ENCODE results near the gene TYMP. TPM values are rescaled to one million over a fixed set of nuclear protein-coding genes. Genes with fewer than 3 reads are reported as not detected.

The TYMP gene
- total RNA-seq, 2 donors from 2014 or later: 71.5 to 101 TPM

GRCh38 chr22:50556703-50557102 lies 26.9 kb upstream of the TYMP start:
- ATAC-seq (replicated peaks in 1 of 2) (no peak), DNase-seq (no peak)
- Mint-ChIP-seq H3K27ac (no peak overlapping the region), H3K36me3 (ENCODE audit: insufficient read depth in 2 of 2) (no peaks in the 10 kb centered on the region), H3K27me3 (ENCODE audit: low read depth) (no peaks in the 10 kb centered on the region), H3K9me3 (no peaks in the 10 kb centered on the region), H3K4me3 (no peak overlapping the region), H3K4me1 (ENCODE audit: low read depth) (peaks cover 10% of the 10 kb centered on the region)

GRCh38 chr22:50553310-50553709 lies 23.5 kb upstream of the TYMP start:
- no peak for ATAC-seq (replicated peaks in 1 of 2)
- H3K27ac Mint-ChIP-seq: no peak overlapping the region

GRCh38 chr22:50551160-50551752 lies 21.4 kb upstream of the TYMP start:
- no peaks in the 10 kb centered on the region for H3K9me3 Mint-ChIP-seq
- DNase-seq: no peak
- no peaks in the 10 kb centered on the region for H3K27me3 Mint-ChIP-seq (ENCODE audit: low read depth)
- H3K4me3 Mint-ChIP-seq: no peak overlapping the region
- H3K36me3 Mint-ChIP-seq (ENCODE audit: insufficient read depth in 2 of 2): peaks cover 0 to 7% of the 10 kb centered on the region in 2 donors
- ATAC-seq (replicated peaks in 1 of 2): no peak
- H3K27ac Mint-ChIP-seq: no peak overlapping the region
- peaks cover 17% of the 10 kb centered on the region for H3K4me1 Mint-ChIP-seq (ENCODE audit: low read depth)

More at GRCh38 chr22:50553310-50553709, 23.5 kb upstream of the TYMP start:
- no peaks in the 10 kb centered on the region for H3K9me3 Mint-ChIP-seq
- H3K27me3 Mint-ChIP-seq (ENCODE audit: low read depth): no peaks in the 10 kb centered on the region
- DNase-seq: no peak
- no peak overlapping the region for H3K4me3 Mint-ChIP-seq
- peaks cover 17% of the 10 kb centered on the region for H3K4me1 Mint-ChIP-seq (ENCODE audit: low read depth)
- peaks cover 0 to 7% of the 10 kb centered on the region in 2 donors for H3K36me3 Mint-ChIP-seq (ENCODE audit: insufficient read depth in 2 of 2)

DNA sequence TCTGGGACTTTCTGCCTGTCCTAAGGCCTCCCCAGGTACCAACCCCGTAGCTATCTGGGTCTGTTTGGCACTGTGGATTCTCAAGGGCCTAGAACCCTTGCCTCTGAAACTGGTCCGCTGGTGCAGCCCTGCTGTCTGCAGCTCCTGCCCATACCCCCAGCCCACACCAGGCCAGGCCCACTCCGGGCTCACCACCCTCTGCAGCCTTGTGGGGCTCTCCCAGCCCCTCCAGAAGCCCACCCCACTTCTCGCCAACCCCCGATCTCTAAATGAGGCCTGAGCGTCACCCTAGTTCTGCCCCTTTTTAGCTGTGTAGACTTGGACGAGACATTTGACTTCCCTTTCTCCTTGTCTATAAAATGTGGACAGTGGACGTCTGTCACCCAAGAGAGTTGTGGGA lies 20.6 kb upstream of the TYMP start:
- ATAC-seq (replicated peaks in 1 of 2): no peak
- no peaks in the 10 kb centered on the region for H3K27me3 Mint-ChIP-seq (ENCODE audit: low read depth)
- H3K4me1 Mint-ChIP-seq (ENCODE audit: low read depth): peaks cover 26% of the 10 kb centered on the region
- DNase-seq: no peak
- H3K36me3 Mint-ChIP-seq (ENCODE audit: insufficient read depth in 2 of 2): peaks cover 0 to 7% of the 10 kb centered on the region in 2 donors
- no peaks in the 10 kb centered on the region for H3K9me3 Mint-ChIP-seq
- peak overlapping the region; percentile 73 to 75 for H3K4me3 Mint-ChIP-seq
- H3K27ac Mint-ChIP-seq: peak overlapping the region; percentile 56

- DNase-seq: peak in 1 of 2 donors; percentile 49
- Mint-ChIP-seq H3K36me3 (ENCODE audit: insufficient read depth in 2 of 2) (peaks cover 0 to 7% of the 10 kb centered on the region in 2 donors), H3K27me3 (ENCODE audit: low read depth) (no peaks in the 10 kb centered on the region), H3K9me3 (no peaks in the 10 kb centered on the region), H3K4me1 (ENCODE audit: low read depth) (peaks cover 36% of the 10 kb centered on the region), H3K4me3 (peak overlapping the region; percentile 85 to 91), H3K27ac (peak overlapping the region; percentile 87)
- ATAC-seq (replicated peaks in 1 of 2): peak; percentile 2 to 5
Observed at GRCh38 chr22:50548921-50549790, 19.3 kb upstream of the TYMP start.

GRCh38 chr22:50548040-50548920 lies 18.5 kb upstream of the TYMP start:
- DNase-seq: peak; percentile 70 to 76
- no peaks in the 10 kb centered on the region for H3K9me3 Mint-ChIP-seq
- H3K4me1 Mint-ChIP-seq (ENCODE audit: low read depth): peaks cover 36% of the 10 kb centered on the region
- peak; percentile 32 to 42 for ATAC-seq (replicated peaks in 1 of 2)
- peak overlapping the region; percentile 51 for H3K27ac Mint-ChIP-seq
- no peaks in the 10 kb centered on the region for H3K27me3 Mint-ChIP-seq (ENCODE audit: low read depth)
- H3K36me3 Mint-ChIP-seq (ENCODE audit: insufficient read depth in 2 of 2): peaks cover 0 to 7% of the 10 kb centered on the region in 2 donors
- H3K4me3 Mint-ChIP-seq: peak overlapping the region; percentile 77 to 86

DNA sequence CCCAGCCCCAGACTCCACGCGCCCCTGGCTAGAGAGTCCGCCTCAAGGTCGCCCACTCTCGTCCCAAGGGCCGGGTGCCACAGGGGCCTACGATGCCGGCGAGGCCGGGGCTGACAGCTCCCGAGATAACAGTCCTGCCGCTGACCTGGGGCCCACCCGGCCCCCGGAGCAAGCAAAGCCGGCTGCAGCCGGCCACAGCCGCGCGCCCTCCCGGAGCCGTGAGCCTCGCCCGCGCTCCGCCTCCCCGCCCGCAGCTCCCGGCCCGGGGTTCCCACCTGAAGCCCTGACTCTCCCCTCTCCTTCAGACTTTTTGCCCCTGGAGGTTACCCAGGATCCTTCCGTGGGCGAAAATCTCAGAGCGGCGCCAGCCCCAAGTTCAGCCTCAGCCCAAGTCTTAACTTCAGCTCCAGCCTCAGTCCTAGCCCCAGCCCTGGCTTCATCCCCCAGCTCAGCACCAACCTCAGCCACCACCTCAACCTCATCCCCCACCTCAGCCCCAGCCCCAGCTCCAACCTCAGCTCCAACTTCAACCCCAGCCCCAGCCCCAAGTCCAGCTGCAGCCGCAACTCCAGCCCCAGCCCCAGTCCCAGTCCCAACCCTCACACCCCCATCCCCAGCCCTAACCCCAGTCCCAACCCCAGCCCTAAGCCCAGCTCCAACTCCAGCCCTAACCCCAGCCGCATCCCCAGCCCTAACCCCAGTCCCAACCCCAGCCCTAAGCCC lies 17.6 kb upstream of the TYMP start:
- no peaks in the 10 kb centered on the region for H3K27me3 Mint-ChIP-seq (ENCODE audit: low read depth)
- H3K4me1 Mint-ChIP-seq (ENCODE audit: low read depth): peaks cover 40% of the 10 kb centered on the region
- H3K4me3 Mint-ChIP-seq: peak overlapping the region; percentile 79 to 86
- H3K36me3 Mint-ChIP-seq (ENCODE audit: insufficient read depth in 2 of 2): peaks cover 3 to 10% of the 10 kb centered on the region in 2 donors
- H3K27ac Mint-ChIP-seq: peak overlapping the region; percentile 64
- peaks cover 2% of the 10 kb centered on the region in 2 donors for H3K9me3 Mint-ChIP-seq
- ATAC-seq (replicated peaks in 1 of 2) (peak in 1 of 2 donors; percentile 1), DNase-seq (no peak)

DNA sequence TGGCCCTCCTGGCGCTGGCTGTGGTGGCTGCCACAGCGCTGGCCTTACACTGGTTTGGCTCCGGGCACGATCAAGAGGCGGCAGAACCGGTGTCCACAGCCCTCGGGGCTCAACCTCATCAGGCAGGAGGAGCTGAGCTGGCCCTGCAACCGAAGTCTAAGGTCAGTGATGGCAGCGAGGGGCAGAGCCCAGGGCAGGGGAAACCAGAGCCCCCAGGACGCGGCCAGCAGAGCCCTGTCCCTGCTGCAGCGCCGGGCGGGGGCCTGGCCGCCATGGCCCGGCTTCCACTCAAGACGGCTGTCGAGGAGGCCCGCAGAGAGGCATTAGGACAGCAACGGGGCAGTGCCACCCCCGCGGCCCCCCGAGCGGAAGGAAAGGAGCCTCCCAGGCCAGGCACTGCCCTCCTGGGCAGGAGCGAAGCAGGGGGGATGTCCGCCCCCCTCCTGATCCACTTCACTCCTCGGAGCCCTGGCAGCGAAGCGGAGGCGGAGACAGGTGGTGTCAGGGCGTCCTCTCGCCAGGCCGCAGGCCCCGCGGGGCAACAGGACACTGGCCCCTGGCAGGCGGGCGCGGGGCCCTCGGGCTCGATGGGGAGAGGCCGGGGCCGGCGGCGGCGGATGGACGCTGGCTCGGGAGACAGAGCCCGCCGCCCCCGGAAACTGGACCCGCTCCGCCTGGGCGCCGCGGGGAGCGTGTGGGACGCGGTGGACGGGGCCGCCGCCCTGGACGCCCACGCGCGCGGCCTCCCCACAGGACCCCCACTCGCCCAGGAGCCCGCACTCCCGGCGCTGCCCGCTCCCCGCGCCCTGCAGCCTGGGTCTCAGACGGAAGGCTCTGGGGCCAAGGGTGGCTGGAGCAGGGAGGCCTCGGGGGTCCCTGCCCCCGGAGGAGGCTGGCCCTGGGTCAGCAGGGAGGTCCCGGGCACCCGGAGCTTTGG lies 16.8 kb upstream of the TYMP start:
- peaks cover 2 to 4% of the 10 kb centered on the region in 2 donors for H3K9me3 Mint-ChIP-seq
- peaks cover 48% of the 10 kb centered on the region for H3K4me1 Mint-ChIP-seq (ENCODE audit: low read depth)

DNA sequence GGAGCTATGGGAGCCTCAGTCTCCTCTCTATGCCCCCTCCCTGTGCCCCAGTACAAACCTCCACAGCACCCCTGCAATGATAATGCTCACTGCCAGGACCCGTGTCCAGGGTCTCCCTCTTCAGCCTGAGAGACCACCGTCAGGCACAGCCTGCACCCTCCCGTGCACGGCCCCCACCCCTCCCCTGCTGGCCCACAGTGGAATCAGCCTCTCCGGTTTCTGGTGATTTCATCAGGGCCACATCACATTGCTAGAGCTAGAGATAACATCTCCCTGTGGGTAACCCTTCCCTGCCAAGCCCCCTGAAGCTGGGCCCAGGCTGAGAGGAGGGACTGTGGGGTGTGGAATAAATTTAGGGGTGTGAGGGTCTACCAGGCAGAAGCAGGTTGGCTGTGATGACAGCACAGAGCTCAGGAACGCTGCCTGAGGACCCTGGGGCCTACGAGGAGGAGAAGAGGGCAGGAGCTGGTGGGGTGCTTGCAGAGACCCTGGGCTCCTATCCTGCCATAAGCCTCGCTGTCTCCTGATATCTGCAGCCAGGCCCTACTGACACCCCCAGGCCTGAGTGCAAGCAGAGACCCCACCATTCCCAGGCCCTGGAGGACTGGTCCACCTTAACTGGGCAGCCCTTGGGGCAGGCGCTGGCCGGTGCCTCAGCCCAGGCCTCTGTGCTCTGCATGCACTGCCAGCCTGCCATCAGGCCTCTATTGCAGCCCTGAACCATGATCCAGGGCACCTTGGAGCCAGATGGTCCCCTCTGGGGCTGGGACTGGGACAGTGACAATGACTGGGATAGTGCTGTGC lies 15.9 kb upstream of the TYMP start, which contains the start of gene KLHDC7B:
KLHDC7B (plus strand) TSS at position 378 of the 804 bp plus-strand sequence; CDS start at position 723, 345 bp downstream.
- DNase-seq: peak; percentile 77 to 79
- Mint-ChIP-seq H3K27ac (peak within 1 kb of the TSS; percentile 87), H3K27me3 (ENCODE audit: low read depth) (no peaks in the 10 kb centered on the region), H3K36me3 (ENCODE audit: insufficient read depth in 2 of 2) (peaks cover 6 to 12% of the 10 kb centered on the region in 2 donors), H3K4me3 (peak within 1 kb of the TSS; percentile 71 to 74), H3K9me3 (peaks cover 2 to 4% of the 10 kb centered on the region in 2 donors), H3K4me1 (ENCODE audit: low read depth) (peaks cover 50% of the 10 kb centered on the region)
- peak; percentile 48 to 49 for ATAC-seq (replicated peaks in 1 of 2)

More for the DNA sequence above, 16.8 kb upstream of the TYMP start:
- H3K4me3 Mint-ChIP-seq: peak overlapping the region; percentile 71 to 74
- DNase-seq (no peak), ATAC-seq (replicated peaks in 1 of 2) (no peak)
- peaks cover 6 to 12% of the 10 kb centered on the region in 2 donors for H3K36me3 Mint-ChIP-seq (ENCODE audit: insufficient read depth in 2 of 2)
- H3K27ac Mint-ChIP-seq: no peak overlapping the region
- H3K27me3 Mint-ChIP-seq (ENCODE audit: low read depth): no peaks in the 10 kb centered on the region

GRCh38 chr22:50544746-50545253 lies 15.0 kb upstream of the TYMP start:
- Mint-ChIP-seq H3K27ac (peak overlapping the region; percentile 47), H3K36me3 (ENCODE audit: insufficient read depth in 2 of 2) (peaks cover 6 to 7% of the 10 kb centered on the region in 2 donors), H3K4me1 (ENCODE audit: low read depth) (peaks cover 51% of the 10 kb centered on the region), H3K9me3 (peaks cover 2 to 4% of the 10 kb centered on the region in 2 donors), H3K27me3 (ENCODE audit: low read depth) (no peaks in the 10 kb centered on the region), H3K4me3 (peak overlapping the region; percentile 71 to 74)
- DNase-seq (peak; percentile 63 to 65), ATAC-seq (replicated peaks in 1 of 2) (peak; percentile 12 to 27)

Data from activated T-cell treated with anti-CD3 and anti-CD28 coated beads, Interleukin-2, amount 50 U/mL, for 72 hours (primary cell).